ENCODE results near the gene FOXP2. TPM values are rescaled to one million over a fixed set of nuclear protein-coding genes. Genes with fewer than 3 reads are reported as not detected.

Gene FOXP2
- total and polyA plus RNA-seq, 10 of the 15 experiments (the other 5 are each of a cell fraction or from before 2014, with no cell fraction given) = 0.99 to 2.5 (median 1.8) TPM

- Histone ChIP-seq H2AFZ (ENCODE audit: control insufficient read depth, low read depth, low read length) (no peak overlapping the region), H3K79me2 (ENCODE audit: control insufficient read depth, insufficient read depth, low read length) (no peaks in the 10 kb centered on the region), H3K4me3 (no peak overlapping the region), H3K9me3 (replicated peaks; ENCODE audit: control insufficient read depth, insufficient read depth, low read length) (no peaks in the 10 kb centered on the region), H3K9ac (ENCODE audit: control insufficient read depth, insufficient read depth, low read length) (no peak overlapping the region), H3K4me1 (ENCODE audit: control insufficient read depth, insufficient read depth, low read length) (no peaks in the 10 kb centered on the region), H3K4me2 (ENCODE audit: control insufficient read depth, insufficient read depth) (no peak overlapping the region), H3K36me3 (ENCODE audit: control insufficient read depth in 2 of 2, insufficient read depth in 2 of 2, low read length in 1 of 2) (no peaks in the 10 kb centered on the region), H4K20me1 (ENCODE audit: control insufficient read depth, insufficient read depth) (no peaks in the 10 kb centered on the region), H3K27ac (ENCODE audit: control insufficient read depth, insufficient read depth) (no peak overlapping the region), H3K27me3 (replicated peaks in 1 of 2; ENCODE audit: control insufficient read depth in 2 of 2, insufficient read depth in 2 of 2, low read length in 1 of 2) (no peaks in the 10 kb centered on the region)
- BruUV-seq (replicated peaks) = no TSS peak
- WGBS (ENCODE audit: insufficient coverage, insufficient replicate concordance, low lambda C conversion rate, missing lambda C conversion rate) = 49% methylated on average over 3 of the region's 3 CpGs
- ChIA-PET POLR2A (no interaction called here), RAD21 (ENCODE audit: unreplicated experiment) (no interaction called here), SMC1A (ENCODE audit: uncharacterized antibody, unreplicated experiment) (no interaction called here), CTCF (no interaction called here)
- intact Hi-C loops (cut with micrococcal nuclease; ENCODE audit: unreplicated experiment) (loop anchor here (5.0 kb wide), 1 partner anchor 101 kb away; no protein-coding TSS in a partner anchor), in situ Hi-C loops (cut with MboI) (no loop called here)
- FAIRE-seq = no peak
- peak; percentile 38; the same call in 2 of the 3 replicates for ATAC-seq
- DNase-seq (ENCODE audit: low read depth, low spot score) = no peak
- no peak for TF ChIP-seq SUZ12 (IDR thresholded peaks at IDR 0.05; ENCODE audit: unreplicated experiment)
- no peak for TF ChIP-seq EP300 (IDR thresholded peaks at IDR 0.05; ENCODE audit: borderline replicate concordance in 1 of 2, control insufficient read depth in 1 of 2, low read depth in 2 of 2, low read length in 2 of 2)
- TF ChIP-seq POLR2AphosphoS5 (IDR thresholded peaks at IDR 0.05; ENCODE audit: low read length) = no peak
- no peak for TF ChIP-seq PRDM15 (CRISPR knock-in tag; IDR thresholded peaks at IDR 0.05)
- TF ChIP-seq ZZZ3 (IDR thresholded peaks at IDR 0.05; ENCODE audit: control insufficient read depth, insufficient read length, low read depth) = no peak
- TF ChIP-seq, protein P1, sequence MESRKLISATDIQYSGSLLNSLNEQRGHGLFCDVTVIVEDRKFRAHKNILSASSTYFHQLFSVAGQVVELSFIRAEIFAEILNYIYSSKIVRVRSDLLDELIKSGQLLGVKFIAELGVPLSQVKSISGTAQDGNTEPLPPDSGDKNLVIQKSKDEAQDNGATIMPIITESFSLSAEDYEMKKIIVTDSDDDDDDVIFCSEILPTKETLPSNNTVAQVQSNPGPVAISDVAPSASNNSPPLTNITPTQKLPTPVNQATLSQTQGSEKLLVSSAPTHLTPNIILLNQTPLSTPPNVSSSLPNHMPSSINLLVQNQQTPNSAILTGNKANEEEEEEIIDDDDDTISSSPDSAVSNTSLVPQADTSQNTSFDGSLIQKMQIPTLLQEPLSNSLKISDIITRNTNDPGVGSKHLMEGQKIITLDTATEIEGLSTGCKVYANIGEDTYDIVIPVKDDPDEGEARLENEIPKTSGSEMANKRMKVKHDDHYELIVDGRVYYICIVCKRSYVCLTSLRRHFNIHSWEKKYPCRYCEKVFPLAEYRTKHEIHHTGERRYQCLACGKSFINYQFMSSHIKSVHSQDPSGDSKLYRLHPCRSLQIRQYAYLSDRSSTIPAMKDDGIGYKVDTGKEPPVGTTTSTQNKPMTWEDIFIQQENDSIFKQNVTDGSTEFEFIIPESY (IDR thresholded peaks at IDR 0.05) = no peak
- TF ChIP-seq FOXM1 (IDR thresholded peaks at IDR 0.05; ENCODE audit: low read depth, low read length) = no peak
- no peak for TF ChIP-seq CREM (IDR thresholded peaks at IDR 0.05; ENCODE audit: low read depth)
- no peak for TF ChIP-seq HDGF (IDR thresholded peaks at IDR 0.05)
- no peak for TF ChIP-seq MAX (IDR thresholded peaks at IDR 0.05; ENCODE audit: low read depth, low read length)
- TF ChIP-seq MEF2A (IDR thresholded peaks at IDR 0.05; ENCODE audit: insufficient read depth, low read depth, low read length) = no peak
- TF ChIP-seq SIX5 (IDR thresholded peaks at IDR 0.05; ENCODE audit: low read depth, low read length, severe bottlenecking) = no peak
- no peak for TF ChIP-seq YBX1 (IDR thresholded peaks at IDR 0.05)
- no peak for TF ChIP-seq CHD1 (IDR thresholded peaks at IDR 0.05; ENCODE audit: low read depth, low read length)
- TF ChIP-seq, protein P2, sequence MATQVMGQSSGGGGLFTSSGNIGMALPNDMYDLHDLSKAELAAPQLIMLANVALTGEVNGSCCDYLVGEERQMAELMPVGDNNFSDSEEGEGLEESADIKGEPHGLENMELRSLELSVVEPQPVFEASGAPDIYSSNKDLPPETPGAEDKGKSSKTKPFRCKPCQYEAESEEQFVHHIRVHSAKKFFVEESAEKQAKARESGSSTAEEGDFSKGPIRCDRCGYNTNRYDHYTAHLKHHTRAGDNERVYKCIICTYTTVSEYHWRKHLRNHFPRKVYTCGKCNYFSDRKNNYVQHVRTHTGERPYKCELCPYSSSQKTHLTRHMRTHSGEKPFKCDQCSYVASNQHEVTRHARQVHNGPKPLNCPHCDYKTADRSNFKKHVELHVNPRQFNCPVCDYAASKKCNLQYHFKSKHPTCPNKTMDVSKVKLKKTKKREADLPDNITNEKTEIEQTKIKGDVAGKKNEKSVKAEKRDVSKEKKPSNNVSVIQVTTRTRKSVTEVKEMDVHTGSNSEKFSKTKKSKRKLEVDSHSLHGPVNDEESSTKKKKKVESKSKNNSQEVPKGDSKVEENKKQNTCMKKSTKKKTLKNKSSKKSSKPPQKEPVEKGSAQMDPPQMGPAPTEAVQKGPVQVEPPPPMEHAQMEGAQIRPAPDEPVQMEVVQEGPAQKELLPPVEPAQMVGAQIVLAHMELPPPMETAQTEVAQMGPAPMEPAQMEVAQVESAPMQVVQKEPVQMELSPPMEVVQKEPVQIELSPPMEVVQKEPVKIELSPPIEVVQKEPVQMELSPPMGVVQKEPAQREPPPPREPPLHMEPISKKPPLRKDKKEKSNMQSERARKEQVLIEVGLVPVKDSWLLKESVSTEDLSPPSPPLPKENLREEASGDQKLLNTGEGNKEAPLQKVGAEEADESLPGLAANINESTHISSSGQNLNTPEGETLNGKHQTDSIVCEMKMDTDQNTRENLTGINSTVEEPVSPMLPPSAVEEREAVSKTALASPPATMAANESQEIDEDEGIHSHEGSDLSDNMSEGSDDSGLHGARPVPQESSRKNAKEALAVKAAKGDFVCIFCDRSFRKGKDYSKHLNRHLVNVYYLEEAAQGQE (IDR thresholded peaks at IDR 0.05; ENCODE audit: low read depth, low read length) = no peak
Observed at GRCh38 chr7:114533131-114533530, 118.5 kb downstream of the FOXP2 start.

Measured in GM12878 (cell line).